ENCODE results near the gene TMEM50B.
A peak's percentile ranks its signal among the peaks of the same experiment; 100 is the strongest.
"Not testable (repeated sequence)": the region's sequence is repeated elsewhere in the genome, so short reads cannot be mapped to it uniquely, and the experiment has no call there.

The TMEM50B gene

DNA sequence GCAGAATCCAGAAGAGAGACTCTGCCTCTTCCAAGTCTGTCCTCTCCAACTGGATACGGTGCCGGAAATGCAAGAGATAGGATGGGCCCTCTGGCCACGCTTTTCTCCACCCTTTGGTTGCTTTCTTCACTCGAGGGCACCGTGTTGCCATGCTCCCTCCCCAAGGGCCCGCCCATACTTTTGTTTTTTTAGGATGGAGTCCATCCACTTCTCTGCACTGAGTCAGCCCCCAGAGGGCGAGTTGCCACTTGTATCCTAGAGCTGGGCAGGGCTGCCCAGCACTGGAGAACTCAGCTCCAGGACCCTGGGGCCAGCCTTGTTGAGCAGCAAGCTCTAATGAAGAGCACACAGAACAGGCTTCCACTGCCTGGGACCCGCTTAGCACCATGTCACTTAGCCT, 51.1 kb downstream of the TMEM50B start:
- no peak for DNase-seq (ENCODE audit: low spot score)

DNA sequence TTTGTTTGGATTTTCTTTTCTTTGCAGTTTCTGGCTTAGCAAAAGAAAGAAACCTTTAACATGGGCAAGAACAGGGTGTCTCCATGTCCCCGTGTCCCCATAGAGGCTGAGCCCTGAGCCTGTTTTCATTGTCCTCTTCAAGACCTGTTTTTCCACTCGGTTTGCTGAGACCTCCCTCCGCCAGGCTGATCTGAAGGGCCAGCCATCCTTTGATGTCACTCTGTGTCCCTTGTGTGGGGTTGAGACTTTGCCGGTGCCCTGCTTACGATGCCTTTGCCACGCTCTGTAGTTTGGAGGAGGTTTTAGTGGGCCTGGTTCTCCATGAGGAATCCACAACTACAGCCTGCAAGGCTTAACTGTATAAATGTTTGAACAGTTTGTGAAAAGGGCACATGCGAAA, 52.7 kb downstream of the TMEM50B start:
- DNase-seq (ENCODE audit: low spot score): no peak

DNA sequence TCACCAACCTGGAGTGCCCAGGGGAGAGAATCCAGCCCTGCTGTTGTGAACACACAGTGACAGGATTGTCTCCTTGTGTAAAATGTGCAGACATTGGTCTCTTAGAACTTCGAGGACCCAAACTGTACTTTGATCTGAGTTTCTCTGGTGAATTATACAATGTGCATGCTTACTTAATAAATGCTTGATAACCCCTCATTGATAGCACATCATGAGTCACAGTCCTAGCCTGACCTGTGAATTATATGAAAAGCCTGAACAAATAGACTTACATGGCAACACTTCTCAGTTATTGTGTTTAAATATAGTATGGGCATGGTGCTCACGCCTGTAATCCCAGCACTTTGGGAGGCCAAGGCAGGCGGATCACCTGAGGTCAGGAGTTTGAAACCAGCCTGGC, 53.9 kb downstream of the TMEM50B start:
- no peak for DNase-seq (ENCODE audit: low spot score)

DNA sequence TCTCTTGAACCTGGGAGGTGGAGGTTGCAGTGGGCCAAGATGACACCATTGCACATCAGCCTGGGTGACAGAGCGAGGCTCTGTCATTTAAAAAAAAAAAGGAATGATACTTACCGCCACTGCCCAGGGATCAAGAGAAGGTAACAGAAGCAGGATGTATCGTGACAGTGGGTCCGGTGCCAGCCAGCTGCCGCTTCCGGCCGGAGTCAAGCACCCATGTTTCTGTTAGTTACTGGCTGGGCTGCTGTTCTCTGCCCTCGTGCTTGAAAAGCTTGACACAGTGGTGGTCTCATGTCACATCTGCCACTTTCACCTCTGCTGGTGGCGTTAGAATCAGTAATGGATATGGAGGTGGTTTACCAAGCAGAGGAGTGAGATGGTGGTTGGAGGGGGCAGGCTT, 55.6 kb downstream of the TMEM50B start:
- DNase-seq (ENCODE audit: low spot score): no peak

DNA sequence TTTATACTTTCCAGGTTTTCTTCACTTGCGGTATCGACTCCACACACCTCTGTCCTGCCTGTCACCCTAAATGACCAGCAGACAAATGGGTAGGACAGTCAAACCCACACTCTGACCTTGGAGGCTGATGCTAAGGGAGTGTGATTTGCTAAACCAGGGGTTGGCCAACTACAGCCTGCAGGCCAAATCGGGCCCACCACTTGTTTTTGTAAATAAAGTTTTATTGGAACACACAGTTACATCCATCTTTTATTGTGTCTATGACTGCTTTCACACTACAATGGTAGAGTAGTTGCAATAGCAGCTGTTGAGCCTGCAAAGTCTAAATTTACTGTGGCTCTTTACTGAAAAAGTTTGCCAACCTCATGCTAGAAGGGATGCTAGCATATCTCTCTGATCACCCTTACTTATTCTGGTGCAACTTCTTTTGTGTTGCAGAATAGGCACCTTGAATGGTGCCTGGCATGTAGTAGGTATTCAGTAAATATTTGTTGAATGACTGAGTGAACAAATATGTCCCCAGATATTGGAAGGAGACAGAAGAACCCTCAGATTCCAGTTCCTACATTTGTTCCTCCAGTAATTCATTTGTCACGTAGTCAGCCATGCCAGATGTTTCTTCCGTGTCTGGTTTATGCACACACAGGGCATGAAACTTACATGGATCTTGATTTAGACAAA, 57.9 kb downstream of the TMEM50B start:
- DNase-seq (ENCODE audit: low spot score): no peak

DNA sequence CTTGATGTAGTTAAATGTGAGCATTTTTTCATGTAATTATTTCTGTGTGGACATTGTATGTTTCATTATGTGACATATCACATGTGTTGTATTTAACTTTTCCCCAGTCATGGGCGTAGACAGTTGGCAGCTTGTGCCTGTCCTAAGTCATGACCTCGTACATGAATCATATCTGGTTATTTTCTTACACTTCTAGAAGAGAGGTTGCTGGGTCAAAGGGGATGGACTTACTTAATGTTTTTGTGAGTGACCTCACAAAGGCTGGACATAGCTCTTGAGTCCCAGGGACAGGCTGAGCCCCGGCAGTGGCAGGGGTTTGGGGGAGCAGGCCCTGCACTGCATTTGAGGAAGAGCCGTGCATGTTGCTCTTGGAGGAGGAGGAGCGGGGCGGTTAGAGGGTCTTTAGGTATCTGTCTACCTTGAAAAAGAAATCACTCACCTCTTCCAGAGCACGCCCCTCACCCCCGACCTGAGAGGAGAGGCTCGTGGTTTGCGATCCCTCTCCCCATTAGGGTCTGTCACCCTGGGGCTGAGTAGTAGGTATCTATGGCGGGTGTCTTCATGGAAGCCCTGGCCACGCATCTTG, 60.1 kb downstream of the TMEM50B start:
- DNase-seq (ENCODE audit: low spot score): peak; percentile 60

DNA sequence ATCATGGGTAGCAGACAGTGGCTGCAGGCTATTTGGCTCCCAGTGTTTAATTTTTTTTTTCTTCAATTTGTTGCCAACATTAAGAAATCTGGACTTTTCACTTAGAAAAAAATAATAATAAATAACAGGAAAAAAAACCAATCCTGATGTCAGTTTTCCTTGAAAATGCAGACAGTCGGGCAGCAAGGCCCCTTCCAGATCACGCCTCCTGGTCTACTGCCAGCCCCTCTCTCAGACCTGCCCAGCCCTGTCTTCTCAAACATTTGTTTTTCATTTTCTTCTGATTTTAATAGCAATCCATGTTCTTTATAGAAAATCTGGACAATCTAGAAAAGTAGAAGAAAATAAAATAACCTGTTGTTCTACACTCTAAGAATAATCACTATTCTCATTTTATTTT, 61.1 kb downstream of the TMEM50B start:
- no peak for DNase-seq (ENCODE audit: low spot score)

DNA sequence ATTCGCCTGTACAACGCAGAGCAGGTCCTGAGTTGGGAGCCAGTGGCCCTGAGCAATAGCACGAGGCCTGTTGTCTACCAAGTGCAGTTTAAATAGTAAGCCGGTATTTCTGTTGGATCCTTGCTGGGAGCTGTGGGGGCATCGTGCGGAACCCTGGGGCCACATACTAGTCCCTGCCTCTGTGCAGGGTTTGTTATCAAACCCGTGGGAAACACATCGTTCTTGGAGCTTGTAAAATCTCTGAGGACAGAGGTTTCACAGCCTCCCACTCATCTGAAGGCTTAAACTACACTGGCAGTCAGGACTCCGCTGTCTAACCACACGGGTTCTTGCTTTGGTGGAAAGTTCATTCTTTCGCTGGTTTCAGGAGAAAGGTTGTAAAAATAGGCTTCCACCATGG, 64.8 kb downstream of the TMEM50B start:
- no peak for DNase-seq (ENCODE audit: low spot score)

DNA sequence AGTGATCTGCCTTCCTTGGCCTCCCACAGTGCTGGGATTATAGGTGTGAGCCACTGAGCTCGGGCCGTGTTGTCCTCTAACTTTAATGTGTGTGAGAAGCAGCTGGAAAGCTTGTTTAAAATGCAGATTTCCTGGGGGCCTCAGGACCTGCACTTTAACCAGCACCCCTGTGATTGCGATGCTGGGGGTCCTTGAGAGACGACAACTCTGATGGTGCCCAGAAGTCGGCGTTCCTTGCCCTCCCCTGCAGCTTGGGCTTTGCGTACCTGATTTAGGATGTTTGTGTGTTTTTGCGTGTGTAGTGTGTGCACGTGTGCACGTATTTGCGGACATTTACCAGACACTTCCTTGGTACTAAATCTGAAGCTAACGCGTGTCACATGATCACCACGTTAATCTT, 65.7 kb downstream of the TMEM50B start:
- DNase-seq (ENCODE audit: low spot score): no peak

DNA sequence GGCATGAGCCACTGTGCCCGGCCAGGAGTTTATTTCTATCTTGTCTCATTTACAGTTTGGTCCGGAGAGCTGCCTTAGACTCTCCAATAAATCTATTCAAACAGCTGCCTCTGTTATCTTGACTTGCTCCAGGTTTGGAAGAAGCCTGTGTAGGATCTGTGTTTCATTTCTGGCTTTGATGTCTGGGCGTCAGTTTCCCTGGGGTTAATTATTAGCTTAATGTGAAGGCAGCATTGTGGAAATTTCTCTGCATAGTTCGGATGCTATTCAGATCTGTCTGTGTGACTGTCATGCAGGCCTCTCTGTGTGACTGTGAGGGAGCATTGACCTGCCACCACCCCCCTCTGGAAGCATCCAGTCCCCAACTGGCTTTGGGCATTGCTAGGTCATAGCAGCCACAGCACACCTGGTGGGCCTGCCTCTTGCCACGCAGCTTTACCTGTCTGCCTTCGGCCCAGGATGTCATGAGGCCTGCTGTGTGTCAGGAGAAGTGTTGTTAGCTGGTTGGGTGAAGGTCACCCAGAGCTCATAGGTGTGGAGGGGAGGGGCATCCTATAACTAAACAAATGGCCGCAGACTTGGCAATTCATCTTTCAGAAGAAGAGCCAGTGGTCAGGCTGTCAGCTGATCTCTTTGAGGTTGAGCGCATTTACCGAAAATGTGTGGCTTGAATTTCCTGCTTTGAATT, 66.8 kb downstream of the TMEM50B start:
- no peak for DNase-seq (ENCODE audit: low spot score)

DNA sequence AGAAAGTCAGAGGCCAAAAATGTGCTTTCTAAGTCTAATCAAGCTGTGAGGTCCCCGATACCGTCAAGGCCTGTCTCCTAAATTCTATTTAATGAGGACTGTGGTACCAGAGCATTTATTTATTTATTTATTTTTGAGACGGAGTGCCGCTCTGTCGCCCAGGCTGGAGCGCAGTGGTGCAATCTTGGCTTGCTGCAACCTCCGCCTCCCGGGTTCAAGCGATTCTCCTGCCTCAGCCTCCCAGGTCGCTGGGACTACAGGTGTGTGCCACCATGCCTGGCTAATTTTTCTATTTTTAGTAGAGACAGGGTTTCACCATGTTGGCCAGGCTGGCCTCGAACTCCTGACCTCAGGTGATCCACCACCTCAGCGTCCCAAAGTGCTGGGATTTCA, 67.3 kb downstream of the TMEM50B start:
- DNase-seq (ENCODE audit: low spot score): not testable (repeated sequence)

DNA sequence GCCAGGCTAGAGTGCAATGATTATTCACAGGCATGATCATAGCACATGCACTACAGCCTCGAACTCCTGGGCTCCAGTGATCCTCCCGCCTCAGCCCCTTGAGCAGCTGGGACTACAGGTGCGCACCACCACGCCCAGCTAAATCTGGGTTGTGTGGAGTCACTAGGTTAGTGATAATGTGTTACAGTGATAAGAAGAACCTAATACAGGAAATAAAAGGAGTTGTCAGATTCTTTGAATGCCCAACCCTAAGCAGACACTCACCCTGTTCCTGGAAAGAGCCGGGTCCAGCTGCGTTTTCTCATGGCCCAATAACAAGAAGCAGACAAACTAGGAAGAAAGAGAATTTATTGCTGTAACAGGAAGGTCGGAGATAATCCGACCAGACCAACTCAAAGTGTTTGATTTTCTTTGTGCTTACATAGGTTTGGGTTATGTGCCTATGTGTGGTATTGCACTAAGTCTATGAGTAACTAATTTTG, 67.8 kb downstream of the TMEM50B start:
- no peak for DNase-seq (ENCODE audit: low spot score)

DNA sequence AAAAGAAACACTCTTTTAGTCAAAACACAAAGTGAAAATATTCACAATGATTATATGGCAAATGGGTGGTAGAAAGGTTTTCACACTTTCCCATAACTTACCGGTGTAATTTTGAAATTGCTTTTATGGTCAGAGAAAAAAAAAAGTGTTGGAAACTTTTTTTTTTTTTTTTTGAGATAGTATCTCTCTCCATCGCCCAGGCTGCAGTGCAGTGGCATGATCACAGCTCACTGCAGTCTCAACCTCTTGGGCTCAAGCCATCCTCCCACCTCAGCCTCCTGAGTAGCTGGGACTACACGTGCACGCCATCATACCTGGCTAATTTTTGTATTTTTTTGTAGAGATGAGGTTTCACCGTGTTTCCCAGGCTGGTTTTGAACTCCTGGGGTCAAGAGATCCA, 73.3 kb downstream of the TMEM50B start:
- no peak for DNase-seq (ENCODE audit: low spot score)

DNA sequence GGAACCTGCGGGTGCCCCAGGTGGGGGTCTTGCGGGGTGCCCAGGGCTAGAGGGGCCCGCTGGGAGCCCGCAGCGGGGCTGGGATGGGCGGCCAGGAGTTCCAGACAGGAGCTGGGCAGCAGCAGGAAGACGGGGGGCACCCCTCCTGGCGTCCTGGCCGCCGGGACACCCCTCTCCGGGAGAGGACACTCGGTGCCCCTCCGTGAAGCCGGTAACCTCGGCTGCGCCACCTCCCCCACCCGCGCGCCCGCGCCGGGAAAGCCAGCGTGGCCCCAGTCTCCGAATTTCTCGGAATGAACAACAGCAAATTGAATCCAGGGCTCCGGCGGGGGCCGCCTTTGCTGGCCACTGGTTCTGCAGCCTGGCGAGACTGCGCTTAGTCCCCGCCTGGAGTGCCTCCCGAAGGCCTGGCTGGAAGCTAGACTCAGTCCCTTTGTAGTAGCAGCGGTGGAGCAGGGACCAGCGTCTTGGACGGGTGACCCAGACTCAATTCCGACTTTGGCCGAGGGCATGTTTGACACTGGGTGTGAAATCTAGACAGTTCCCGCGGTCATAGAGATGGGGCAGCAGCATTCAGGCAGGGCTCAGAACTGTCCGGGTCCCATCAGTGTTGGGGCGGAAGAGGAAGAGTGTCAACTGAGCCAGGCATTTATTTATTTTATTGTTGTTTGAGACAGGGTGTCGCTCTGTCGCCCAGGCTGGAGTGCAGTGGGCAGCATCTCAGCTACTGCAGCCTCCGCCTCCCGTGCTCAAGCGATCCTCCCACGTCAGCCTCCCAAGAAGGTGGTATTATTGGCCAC, 75.8 kb downstream of the TMEM50B start:
- peak; percentile 53 for DNase-seq (ENCODE audit: low spot score)

DNA sequence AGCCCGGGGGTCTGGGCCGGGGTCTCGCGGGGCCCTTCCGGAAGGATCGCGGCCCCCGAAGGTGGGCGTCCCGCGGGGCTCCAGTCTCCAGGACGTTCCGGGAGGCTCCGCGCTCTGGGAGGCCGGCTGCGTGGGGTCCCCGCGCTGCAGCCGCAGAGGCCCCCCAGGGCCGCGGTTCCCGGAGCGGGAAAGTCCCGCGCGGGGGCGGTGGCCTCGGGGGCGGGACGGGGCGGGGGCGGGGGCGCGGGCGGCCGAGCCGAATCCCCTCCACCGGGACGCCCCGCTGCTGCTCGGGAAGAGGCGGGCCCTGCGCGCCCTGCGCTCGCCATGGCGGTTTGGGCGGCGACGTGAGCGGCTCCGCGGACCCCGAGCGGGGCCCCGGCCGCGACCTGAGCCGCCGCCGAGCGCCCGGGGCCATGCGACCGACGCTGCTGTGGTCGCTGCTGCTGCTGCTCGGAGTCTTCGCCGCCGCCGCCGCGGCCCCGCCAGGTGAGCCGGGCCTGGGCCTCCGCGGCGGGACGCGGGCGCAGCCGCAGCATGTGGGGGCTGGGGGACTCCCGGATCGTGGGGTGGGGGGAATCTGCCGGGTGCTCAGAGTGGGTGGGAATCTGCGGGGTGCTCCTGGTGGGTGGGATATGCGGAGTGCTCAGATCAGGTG, 76.5 kb downstream of the TMEM50B start, which contains the start of gene IFNGR2:
IFNGR2 (plus strand) TSS at position 286 of the 658 bp plus-strand sequence; CDS start at position 417, 131 bp downstream.
- no peak for DNase-seq (ENCODE audit: low spot score)

DNA sequence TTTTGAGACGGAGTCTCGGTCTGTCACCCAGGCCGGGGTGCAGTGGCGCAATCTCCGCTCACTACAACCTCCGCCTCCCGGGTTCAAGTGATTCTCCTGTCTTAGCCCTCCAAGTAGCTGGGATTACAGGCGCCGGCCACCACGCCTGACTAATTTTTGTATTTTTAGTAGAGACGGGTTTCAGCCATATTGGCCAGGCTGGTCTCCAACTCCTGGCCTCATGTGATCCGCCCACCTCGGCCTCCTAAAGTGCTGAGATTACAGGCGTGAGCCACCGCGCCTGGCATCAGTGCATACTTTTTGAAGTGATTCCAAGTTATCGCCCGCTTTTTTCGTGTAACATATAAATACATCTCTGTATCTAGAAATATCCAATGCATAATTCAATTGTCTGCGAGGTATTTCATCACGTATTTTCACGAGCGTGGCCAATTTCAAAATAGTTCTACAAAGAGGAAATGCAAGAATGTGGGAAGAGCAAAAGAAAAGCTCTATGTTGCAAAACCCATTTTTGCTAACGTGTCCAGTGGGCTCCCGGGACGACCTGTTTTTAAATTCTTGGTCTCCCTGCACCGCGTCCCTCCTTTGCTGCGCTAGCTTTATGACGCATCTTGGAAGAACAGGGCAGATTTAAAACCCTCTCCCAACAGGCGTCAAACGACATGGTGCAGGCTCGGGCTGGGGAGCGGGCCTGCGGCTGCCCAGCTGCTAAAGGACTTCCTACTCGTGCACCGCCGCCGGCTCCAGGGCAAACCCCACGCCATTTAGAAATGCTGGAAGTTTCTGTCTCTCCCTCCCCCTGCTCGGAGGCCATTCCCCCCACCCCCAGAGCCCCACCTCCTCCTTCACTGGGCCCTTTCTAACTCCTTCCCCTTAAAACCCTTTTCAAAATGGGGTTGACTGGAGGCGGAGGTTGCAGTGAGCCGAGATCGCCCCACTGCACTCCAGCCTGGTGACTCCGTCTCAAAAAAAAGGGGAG, 77.5 kb downstream of the TMEM50B start:
- peak; percentile 14 for DNase-seq (ENCODE audit: low spot score)

DNA sequence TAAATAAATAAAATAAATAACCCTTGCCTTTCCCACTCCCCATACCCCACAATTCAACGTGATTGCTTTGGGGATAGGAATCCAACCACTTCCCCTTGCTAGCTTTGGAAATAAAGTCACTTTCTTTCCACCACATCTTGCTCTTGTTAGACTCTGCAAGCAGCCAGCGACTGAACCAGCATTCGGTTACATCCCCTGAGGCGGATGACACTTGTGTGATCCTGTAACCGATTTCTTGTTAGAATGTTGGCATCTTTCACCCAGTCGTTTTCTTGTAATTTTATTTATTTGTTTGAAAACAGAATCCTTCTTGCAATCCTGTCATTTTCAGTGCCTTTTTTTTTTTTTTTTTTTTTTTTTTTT, 78.2 kb downstream of the TMEM50B start:
- DNase-seq (ENCODE audit: low spot score): no peak

Data from kidney capillary endothelial cell (primary cell).